PC-9 (cell line): Measurements from ENCODE around the gene C8G. TPM values are rescaled to one million over a fixed set of nuclear protein-coding genes. Genes with fewer than 3 reads are reported as not detected.
A peak's percentile ranks its signal among the peaks of the same experiment; 100 is the strongest.

Source experiments
- BruUV-seq: library from RNA; stranded (reverse); fragments of 400-500 nt; replicated peaks from 2 replicates; lab custom pipeline; 2021; lab: Mats Ljungman, UMichigan
- CTCF ChIA-PET: fragments of 300-600 bp; sonication (Branson Sonifier 250); formaldehyde crosslinking; loops from one replicate; lab custom pipeline; 2022; ENCODE audit warnings: antibody characterized with exemption; lab: Charles Lee
- POLR2A ChIA-PET: fragments of 300-600 bp; sonication (Branson Sonifier 250); formaldehyde crosslinking; loops from one replicate; lab custom pipeline; 2022; ENCODE audit warnings: antibody characterized with exemption; ENCODE audit not compliant: unreplicated experiment; lab: Charles Lee
- DNase-seq, 2 experiments: peaks; one replicate each; pipeline versions ENCODE4 v3.0.0 to v3.0.0-alpha.2; 2015 to 2022; ENCODE audit warnings: mixed read lengths in 1 of 2
- H2AFZ ChIP-seq: fragments of 200-600 bp; sonication (generic); 2 replicates; pipeline ENCODE4 v1.8.1; 2017; ENCODE audit warnings: antibody characterized with exemption
- H3F3A ChIP-seq: fragments of 200-600 bp; sonication (generic); 2 replicates; pipeline ENCODE4 v1.8.1; 2017; ENCODE audit warnings: antibody characterized with exemption, mild to moderate bottlenecking, low read depth; ENCODE audit not compliant: insufficient read depth
- H3K27ac ChIP-seq: fragments of 200-600 bp; sonication (generic); 2 replicates; pipeline ENCODE4 v1.6.1; 2016; ENCODE audit warnings: mixed run types
- H3K27me3 ChIP-seq: fragments of 200-600 bp; sonication (generic); 2 replicates; pipeline ENCODE4 v1.6.1; 2016; ENCODE audit warnings: low read depth, mixed run types; ENCODE audit not compliant: insufficient read depth
- H3K36me3 ChIP-seq: fragments of 200-600 bp; sonication (generic); 2 replicates; pipeline ENCODE4 v1.6.1; 2016; ENCODE audit warnings: low read depth, mixed run types
- H3K4me1 ChIP-seq: fragments of 200-600 bp; sonication (generic); replicated peaks from 2 replicates; pipeline ENCODE4 v1.6.1; 2016; ENCODE audit warnings: mixed run types; ENCODE audit not compliant: insufficient read depth
- H3K4me2 ChIP-seq: fragments of 200-600 bp; sonication (generic); 2 replicates; pipeline ENCODE4 v1.6.1; 2017; ENCODE audit warnings: mixed run types
- H3K4me3 ChIP-seq: fragments of 200-600 bp; sonication (generic); 2 replicates; pipeline ENCODE4 v1.6.1; 2016; ENCODE audit warnings: mixed run types
- H3K79me2 ChIP-seq: fragments of 200-600 bp; sonication (generic); 2 replicates; pipeline ENCODE4 v1.6.1; 2017; ENCODE audit warnings: low read depth, mixed run types
- H3K9me2 ChIP-seq: fragments of 200-600 bp; sonication (generic); 2 replicates; pipeline ENCODE4 v1.8.1; 2017; ENCODE audit warnings: mild to moderate bottlenecking; ENCODE audit not compliant: insufficient read depth
- H3K9me3 ChIP-seq: fragments of 200-600 bp; sonication (generic); 2 replicates; pipeline ENCODE4 v1.8.1; 2016; ENCODE audit warnings: low read depth; ENCODE audit not compliant: insufficient read depth
- H4K20me1 ChIP-seq: fragments of 200-600 bp; sonication (generic); 2 replicates; pipeline ENCODE4 v1.8.1; 2017; ENCODE audit not compliant: insufficient read depth
- EZH2 ChIP-seq: fragments of 200-600 bp; sonication (generic); IDR thresholded peaks from 2 replicates; pipeline ENCODE4 v1.8.0; 2017; ENCODE audit warnings: antibody characterized with exemption, low read depth
- intact Hi-C: fragments of 100-400 bp; cut with micrococcal nuclease; formaldehyde crosslinking; loops from one replicate; pipeline ENCODE4 v1.10.0; 2022; ENCODE audit not compliant: unreplicated experiment
- total RNA-seq: library from RNA; stranded (reverse); gene quantifications from 2 replicates; pipeline ENCODE4 v1.2.3, GENCODE V29; 2021
- TF ChIP-seq, protein P1 (sequence below): fragments of 200-600 bp; sonication (generic); conservative IDR thresholded peaks from 2 replicates; pipeline ENCODE4 v1.6.1; 2017; ENCODE audit warnings: mixed run types, antibody characterized with exemption, mild to moderate bottlenecking, moderate library complexity

Gene C8G
- total RNA-seq, 1 experiment from 2014 or later = 2.3 TPM

DNA sequence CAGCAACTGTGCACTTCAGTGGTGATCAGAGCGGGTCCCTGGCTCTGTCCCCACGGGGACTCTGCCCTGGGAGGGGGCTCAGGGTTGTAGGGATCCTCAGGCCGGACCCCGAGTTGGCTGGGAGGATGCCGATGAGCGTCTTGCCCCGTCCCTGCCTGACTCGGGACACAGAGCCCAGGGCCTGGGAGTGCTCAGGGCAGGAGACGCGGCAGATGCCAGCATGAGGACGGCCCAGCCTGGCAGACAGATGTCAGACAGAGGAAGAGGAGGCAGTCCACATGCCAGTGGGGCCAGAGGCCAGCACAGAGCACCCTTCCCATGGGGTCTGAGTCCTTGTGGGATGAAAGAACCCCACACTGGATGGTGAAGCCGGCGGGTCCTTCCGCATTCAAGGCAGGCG, 18.3 kb downstream of the C8G start:
- no TSS peak for BruUV-seq

DNA sequence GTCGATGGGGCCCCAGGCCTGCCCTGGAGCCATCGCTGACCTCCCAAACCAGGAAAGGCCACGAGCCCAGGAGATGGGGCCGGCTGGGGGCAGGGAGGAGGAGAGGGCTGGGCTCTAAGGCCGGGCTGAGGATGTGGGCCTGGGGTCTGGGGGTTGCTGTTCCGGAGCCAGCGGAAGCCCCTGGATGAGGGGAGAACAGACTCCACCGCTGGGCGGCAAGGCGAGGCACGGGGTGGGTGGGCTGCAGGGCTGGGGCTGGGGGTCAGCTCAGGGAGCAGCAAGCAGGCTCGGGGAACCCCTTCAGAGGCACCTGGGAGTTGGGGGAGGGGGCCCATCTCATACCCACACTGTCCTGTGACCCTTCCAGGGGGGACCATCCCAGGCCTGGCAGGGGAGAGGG, 18.7 kb downstream of the C8G start:
- BruUV-seq = no TSS peak
- H3K27ac ChIP-seq = no peak overlapping the region
- DNase-seq = no peak
- H3F3A ChIP-seq = peaks cover 8% of the 10 kb centered on the region; the same call in 1 of the 2 replicates
- intact Hi-C loops = no loop called here
- H3K9me2 ChIP-seq = no peaks in the 10 kb centered on the region
- ChIA-PET POLR2A (no interaction called here), CTCF (interaction anchor here (0.5 kb wide), 1 partner anchor 57 kb away, joined by 3 read pairs; no protein-coding TSS in a partner anchor)
- TF ChIP-seq, protein P1, sequence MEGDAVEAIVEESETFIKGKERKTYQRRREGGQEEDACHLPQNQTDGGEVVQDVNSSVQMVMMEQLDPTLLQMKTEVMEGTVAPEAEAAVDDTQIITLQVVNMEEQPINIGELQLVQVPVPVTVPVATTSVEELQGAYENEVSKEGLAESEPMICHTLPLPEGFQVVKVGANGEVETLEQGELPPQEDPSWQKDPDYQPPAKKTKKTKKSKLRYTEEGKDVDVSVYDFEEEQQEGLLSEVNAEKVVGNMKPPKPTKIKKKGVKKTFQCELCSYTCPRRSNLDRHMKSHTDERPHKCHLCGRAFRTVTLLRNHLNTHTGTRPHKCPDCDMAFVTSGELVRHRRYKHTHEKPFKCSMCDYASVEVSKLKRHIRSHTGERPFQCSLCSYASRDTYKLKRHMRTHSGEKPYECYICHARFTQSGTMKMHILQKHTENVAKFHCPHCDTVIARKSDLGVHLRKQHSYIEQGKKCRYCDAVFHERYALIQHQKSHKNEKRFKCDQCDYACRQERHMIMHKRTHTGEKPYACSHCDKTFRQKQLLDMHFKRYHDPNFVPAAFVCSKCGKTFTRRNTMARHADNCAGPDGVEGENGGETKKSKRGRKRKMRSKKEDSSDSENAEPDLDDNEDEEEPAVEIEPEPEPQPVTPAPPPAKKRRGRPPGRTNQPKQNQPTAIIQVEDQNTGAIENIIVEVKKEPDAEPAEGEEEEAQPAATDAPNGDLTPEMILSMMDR = no peak
- no peak for TF ChIP-seq EZH2
- no peak overlapping the region for H3K4me3 ChIP-seq
- no peak overlapping the region for H3K4me2 ChIP-seq
- H3K27me3 ChIP-seq = no peaks in the 10 kb centered on the region
- no peaks in the 10 kb centered on the region for H3K36me3 ChIP-seq
- no peaks in the 10 kb centered on the region for H3K79me2 ChIP-seq
- no peak overlapping the region for H2AFZ ChIP-seq
- H3K9me3 ChIP-seq = no peaks in the 10 kb centered on the region
- no peaks in the 10 kb centered on the region for H4K20me1 ChIP-seq
- H3K4me1 ChIP-seq = peaks cover 10% of the 10 kb centered on the region

More for the DNA sequence above, 18.3 kb downstream of the C8G start:
- Histone ChIP-seq H3K9me2 (no peaks in the 10 kb centered on the region), H3K4me2 (no peak overlapping the region), H4K20me1 (no peaks in the 10 kb centered on the region), H2AFZ (no peak overlapping the region), H3F3A (peaks cover 8% of the 10 kb centered on the region; the same call in 1 of the 2 replicates), H3K79me2 (no peaks in the 10 kb centered on the region), H3K4me1 (peaks cover 10% of the 10 kb centered on the region), H3K27ac (no peak overlapping the region), H3K9me3 (no peaks in the 10 kb centered on the region), H3K4me3 (no peak overlapping the region), H3K36me3 (no peaks in the 10 kb centered on the region), H3K27me3 (no peaks in the 10 kb centered on the region)
- POLR2A ChIA-PET = no interaction called here
- TF ChIP-seq, protein P1 = no peak
- no peak for TF ChIP-seq EZH2
- intact Hi-C loops = no loop called here
- no peak for DNase-seq
- CTCF ChIA-PET = interaction anchor here (0.5 kb wide), 1 partner anchor 58 kb away, joined by 3 read pairs; no protein-coding TSS in a partner anchor

DNA sequence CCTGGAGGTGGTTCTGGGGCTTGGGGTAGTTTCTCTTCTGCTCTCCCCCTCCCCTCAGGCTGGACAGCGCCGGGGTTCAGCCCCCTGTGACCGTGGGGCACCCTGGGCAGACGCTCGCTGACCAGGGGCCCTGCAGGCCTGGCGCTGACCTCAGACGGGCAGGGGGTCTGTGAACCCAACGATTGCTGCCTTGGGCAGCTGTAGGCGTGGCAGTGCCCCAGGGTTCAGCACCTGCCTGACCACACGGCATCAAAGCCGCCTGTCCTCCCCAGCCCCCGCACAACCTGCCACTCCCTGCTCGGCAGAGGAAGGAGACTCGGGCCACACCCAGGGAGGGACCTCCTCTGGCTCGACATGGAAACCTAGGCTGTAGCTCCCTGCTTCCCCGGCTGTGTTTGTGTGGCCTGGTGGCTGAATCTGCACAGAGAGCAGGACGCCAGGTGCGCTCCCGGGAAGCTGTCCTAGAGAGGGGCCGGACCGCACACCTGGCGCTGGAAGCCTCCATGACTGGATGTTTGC, 19.2 kb downstream of the C8G start:
- peak; percentile 38 to 68 for DNase-seq
- Histone ChIP-seq H4K20me1 (no peaks in the 10 kb centered on the region), H3K9me3 (no peaks in the 10 kb centered on the region), H3K79me2 (no peaks in the 10 kb centered on the region), H2AFZ (no peak overlapping the region), H3K9me2 (no peaks in the 10 kb centered on the region), H3K27me3 (no peaks in the 10 kb centered on the region), H3K4me2 (peak overlapping the region; percentile 65), H3K27ac (no peak overlapping the region), H3K4me3 (no peak overlapping the region; the same call in 1 of the 2 replicates), H3K4me1 (peaks cover 10% of the 10 kb centered on the region), H3F3A (peaks cover 8% of the 10 kb centered on the region; the same call in 1 of the 2 replicates), H3K36me3 (no peaks in the 10 kb centered on the region)
- TF ChIP-seq, protein P1 = no peak
- TF ChIP-seq EZH2 = no peak
- POLR2A ChIA-PET = interaction anchor here (1.0 kb wide), 1 partner anchor 10 kb away, joined by 3 read pairs; no protein-coding TSS in a partner anchor
- BruUV-seq = no TSS peak
- CTCF ChIA-PET = no interaction called here
- intact Hi-C loops = no loop called here
